SU-DHL-6 (cell line): ENCODE data around the gene DACH2.

ENCODE experiments used
- CTCF ChIP-seq: fragments of 200-600 bp; sonication (generic); IDR thresholded peaks from one replicate; pipeline ENCODE4 v1.5.1; 2017; ENCODE audit warnings: antibody characterized with exemption, mild to moderate bottlenecking, low read length, moderate library complexity; ENCODE audit not compliant: insufficient read depth, poor library complexity, severe bottlenecking
- EZH2phosphoT487 ChIP-seq: fragments of 200-600 bp; sonication (generic), shearing (Covaris generic); conservative IDR thresholded peaks from 2 replicates; pipeline ENCODE4 v1.6.1; 2018; ENCODE audit warnings: mild to moderate bottlenecking, antibody characterized with exemption, low read length, moderate library complexity, mixed read lengths

GRCh38 chrX:86421771-86422170 lies 273.5 kb downstream of the DACH2 start:
- no peak for TF ChIP-seq EZH2phosphoT487
- TF ChIP-seq CTCF, result no peak
